Measurements from ENCODE around the gene TTLL8.

DNA sequence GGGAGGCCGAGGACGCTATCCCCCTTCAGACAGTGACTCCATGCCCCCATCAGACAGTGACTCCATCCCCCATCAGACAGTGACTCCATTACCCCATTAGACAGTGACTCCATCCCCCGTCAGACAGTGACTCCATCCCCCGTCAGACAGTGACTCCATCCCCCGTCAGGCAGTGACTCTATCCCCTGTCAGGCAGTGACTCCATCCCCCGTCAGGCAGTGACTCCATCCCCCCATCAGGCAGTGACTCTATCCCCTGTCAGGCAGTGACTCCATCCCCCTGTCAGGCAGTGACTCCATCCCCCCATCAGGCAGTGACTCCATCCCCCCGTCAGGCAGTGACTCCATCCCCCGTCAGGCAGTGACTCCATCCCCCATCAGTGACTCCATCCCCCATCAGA lies 9.1 kb upstream of the TTLL8 start:
- TF ChIP-seq, protein P1, sequence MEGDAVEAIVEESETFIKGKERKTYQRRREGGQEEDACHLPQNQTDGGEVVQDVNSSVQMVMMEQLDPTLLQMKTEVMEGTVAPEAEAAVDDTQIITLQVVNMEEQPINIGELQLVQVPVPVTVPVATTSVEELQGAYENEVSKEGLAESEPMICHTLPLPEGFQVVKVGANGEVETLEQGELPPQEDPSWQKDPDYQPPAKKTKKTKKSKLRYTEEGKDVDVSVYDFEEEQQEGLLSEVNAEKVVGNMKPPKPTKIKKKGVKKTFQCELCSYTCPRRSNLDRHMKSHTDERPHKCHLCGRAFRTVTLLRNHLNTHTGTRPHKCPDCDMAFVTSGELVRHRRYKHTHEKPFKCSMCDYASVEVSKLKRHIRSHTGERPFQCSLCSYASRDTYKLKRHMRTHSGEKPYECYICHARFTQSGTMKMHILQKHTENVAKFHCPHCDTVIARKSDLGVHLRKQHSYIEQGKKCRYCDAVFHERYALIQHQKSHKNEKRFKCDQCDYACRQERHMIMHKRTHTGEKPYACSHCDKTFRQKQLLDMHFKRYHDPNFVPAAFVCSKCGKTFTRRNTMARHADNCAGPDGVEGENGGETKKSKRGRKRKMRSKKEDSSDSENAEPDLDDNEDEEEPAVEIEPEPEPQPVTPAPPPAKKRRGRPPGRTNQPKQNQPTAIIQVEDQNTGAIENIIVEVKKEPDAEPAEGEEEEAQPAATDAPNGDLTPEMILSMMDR (conservative IDR thresholded peaks at IDR 0.05; ENCODE audit: low read length), result no peak
- no peak for TF ChIP-seq EZH2phosphoT487 (IDR thresholded peaks at IDR 0.05; ENCODE audit: borderline replicate concordance, low read depth, low read length)
